Right kidney (tissue), 1 donor: ENCODE data around the gene LGALS4.
"Not testable (repeated sequence)": the region's sequence is repeated elsewhere in the genome, so short reads cannot be mapped to it uniquely, and the experiment has no call there.

Experiments
- DNase-seq: peaks from one replicate; pipeline ENCODE4 v3.0.0-alpha.2; 2016

LGALS4 gene

GRCh38 chr19:38843175-38843758 is 30.5 kb upstream of the LGALS4 start:
- DNase-seq = no peak

- DNase-seq = no peak
Measured at GRCh38 chr19:38842439-38843174, 29.9 kb upstream of the LGALS4 start.

DNA sequence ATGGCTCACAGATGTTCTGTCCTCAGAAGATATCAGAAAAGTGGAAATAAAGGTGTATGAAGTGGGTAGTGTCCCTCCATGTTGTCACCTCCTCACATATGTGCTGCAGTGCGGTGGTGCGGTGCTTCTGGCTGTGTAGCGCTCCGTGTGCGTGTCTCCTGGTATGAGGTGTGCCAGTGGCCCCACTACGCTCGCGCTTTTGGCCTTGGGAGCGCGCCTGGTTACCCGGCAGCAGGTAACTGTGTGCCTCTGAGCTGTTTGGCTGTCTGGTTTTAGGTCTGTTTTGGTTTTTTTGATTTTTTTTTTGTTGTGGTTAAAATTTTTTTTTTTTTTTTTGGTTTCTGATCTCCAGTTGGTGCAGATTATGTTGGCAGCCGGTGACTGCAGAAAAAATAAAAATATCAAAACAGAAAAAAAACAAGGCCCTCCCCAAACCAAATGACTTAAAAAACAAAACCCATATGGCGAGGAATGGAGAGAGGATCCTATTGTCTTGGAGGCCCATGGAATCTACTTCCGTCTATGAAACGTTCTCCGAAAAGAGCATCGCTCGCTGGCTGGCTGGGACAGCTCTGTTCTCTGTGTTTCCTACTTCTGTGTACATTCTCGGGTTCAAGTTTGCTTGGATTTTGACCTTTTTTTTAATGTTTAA is 29.2 kb upstream of the LGALS4 start:
- no peak for DNase-seq

GRCh38 chr19:38841180-38841766 is 28.5 kb upstream of the LGALS4 start:
- DNase-seq = no peak

DNA sequence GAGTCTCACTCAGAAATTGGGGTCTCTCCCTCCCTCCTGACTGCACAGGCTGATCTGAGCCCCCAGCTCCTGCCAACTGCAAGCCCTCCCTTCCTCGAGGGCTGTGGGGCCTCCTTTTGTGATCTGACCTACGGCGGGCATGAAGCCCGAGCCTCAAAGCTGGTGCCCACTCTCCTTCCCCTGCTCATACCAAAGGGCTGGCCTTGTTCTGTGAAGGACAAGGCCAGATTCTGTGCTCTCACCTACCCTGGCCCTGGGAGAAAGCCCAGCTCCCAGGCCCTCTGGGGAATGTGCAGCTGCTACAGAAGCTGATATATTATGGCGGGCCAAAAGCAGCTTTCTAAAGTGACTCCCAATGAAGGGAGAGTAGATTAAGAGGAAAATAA is 27.8 kb upstream of the LGALS4 start:
- no peak for DNase-seq

DNA sequence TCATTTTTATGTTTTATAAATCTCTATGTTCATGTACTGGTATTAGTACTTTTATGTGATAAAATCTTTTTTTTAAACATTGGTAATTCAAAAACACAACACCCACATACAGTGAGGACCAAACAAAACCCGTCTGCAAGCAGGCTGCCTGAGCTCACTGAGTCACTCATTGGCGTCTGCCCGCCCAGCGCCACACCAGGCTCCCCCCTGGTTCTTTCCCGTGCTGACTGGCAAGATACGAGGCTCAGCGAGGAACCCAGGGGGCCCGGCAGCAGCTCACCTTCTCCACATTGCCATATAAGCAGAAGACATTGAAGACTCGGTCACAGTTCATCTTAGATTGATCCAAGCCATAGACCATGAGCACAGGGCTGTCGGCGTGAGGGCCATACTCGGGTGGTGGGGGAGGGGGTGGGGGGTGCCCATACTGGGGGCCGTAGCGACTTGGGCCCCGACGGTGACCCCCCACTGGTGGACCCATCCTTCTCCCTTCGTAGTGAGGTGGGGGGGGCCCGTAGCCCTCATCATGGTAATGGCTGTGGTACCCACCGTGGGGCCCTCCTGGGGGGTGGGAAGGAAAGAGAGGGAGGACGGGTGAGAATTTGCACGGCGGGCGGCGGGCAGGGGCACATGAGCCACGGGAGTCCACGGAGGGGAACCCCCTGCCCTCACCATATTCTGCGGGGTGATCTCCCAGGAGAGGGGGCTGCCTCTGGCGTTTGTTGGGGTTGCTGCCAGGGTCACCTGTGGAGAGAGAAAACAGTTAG is 27.3 kb upstream of the LGALS4 start:
- no peak for DNase-seq

DNA sequence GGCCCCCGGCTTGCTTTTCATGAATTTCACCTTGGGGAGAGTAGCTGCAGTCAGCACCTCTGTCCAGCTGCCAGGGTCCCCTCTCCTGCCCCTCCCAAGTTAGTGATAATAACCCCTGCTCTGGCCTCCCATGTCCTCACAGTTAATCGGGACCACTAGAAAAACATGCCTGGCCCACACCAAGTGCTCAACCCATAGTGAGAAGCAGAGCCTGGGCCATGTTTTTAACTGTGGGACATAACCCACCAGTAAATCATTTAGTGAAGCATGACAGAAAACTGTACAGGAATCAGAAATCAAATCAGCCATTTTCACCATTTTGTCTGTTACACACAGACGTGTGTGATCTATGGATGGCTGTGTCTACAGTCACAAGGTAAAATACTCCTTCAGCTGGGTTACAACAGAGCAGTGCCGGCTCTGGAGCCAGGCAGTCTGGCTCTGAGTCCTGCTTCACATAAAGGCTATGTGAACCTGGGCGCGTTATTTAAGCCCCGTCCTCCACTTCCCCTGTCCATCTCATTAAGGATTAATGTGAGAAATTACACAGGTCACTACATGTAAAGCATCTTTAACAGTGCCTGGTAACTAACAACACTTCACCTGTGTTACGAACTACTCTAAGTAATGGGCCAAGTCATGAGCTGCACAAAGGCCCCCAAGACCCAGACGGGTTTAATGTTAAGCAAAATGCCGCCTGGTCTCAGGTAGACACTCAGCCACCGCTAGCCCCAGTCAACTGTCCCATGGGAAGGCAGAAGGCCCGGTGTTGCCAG is 26.4 kb upstream of the LGALS4 start:
- DNase-seq = no peak

- no peak for DNase-seq
Measured at GRCh38 chr19:38838208-38838985, 25.7 kb upstream of the LGALS4 start.

DNA sequence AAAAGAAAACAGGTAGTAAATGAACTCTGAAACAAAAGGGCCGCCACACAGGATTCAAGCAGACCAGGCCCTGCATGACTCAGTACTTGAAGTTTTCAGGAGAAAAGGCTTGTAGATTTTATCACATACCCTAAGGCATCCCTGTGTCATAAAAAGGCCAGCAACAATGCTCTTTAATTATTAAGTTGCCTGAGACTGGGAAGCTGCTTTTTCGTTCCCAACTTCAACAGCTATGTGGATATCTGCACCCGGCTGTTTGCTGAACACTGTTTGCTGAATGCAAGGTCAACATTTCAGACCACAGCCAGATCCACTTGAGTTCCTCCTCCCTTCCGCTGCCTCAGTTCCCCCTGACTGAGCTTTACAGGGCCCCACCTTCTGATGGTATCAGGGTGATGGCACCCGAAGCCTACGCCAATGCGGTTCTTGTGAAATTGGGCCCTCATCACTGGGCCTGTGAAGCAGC is 24.9 kb upstream of the LGALS4 start:
- DNase-seq = no peak

- no peak for DNase-seq
Measured at GRCh38 chr19:38836983-38837626, 24.4 kb upstream of the LGALS4 start.

- no peak for DNase-seq
Measured at GRCh38 chr19:38836159-38836982, 23.6 kb upstream of the LGALS4 start.

DNA sequence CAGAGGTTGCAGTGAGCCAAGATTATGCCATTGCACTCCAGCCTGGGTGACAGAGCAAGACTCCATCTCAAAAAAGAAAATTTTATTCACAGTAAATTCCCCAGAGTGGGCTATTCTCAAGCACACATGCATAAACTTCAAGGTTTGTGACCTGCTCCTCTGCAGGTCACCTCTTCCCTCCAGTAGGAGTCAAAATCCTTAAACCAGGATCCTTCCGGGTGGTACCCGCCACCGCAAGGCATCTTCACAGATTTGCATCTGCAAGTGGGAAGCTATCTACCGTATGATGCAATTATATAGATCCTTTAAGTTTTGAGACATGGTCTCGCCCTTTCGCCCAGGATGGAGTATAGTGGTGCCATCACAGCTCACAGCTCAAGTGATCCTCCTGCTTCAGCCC is 21.8 kb upstream of the LGALS4 start:
- DNase-seq = no peak

DNA sequence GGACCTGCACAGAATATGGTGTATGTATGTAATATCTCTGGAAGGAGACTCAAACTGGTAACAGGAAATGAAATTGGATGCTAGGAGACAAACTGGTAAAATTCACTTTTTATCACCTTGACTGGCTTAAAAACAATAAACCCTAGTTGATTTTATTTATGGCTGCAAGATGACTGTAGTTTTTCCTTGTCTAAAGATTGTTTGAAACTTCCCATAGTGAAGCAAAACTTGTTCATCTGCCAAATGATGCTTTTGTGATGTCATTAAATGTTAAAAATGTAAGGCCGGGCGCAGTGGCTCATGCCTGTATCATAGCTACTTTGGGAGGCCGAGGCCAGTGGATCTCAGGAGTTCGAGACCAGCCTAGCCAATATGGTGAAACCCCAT is 21.4 kb upstream of the LGALS4 start:
- DNase-seq = no peak

DNA sequence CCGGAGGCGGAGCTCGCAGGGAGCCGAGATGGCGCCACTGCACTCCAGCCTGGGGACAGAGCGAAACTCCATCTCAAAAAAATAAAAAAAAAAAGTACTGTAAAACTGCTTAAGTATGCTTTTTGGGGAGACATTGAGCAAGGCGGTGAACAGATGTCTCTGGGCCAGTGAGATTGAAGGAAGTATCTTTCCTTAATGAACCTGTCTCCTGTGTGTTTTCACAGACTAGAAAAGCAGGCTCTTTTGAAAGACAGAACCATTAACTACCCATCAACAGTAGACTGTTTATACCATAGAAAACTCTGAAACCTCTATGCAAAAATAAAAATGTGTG is 20.3 kb upstream of the LGALS4 start:
- no peak for DNase-seq

GRCh38 chr19:38831142-38831605 is 18.4 kb upstream of the LGALS4 start:
- no peak for DNase-seq

GRCh38 chr19:38830039-38830733 is 17.4 kb upstream of the LGALS4 start:
- no peak for DNase-seq

DNA sequence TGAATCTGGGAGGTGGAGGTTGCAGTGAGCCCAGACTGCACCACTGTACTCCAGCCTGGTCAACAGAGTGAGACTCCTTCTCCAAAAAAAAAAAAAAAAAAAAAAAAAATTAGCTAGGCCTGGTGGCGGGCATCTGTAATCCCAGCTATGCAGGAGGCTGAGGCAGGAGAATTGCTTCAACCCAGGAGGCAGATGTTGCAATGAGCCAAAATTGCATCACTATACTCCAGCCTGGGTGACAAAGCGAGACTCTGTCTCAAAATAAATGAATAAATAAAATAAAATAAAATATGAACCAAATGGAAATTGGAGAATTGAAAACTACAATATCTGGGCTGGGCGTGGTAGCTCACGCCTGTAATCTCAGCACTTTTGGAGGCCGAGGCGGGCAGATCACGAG is 16.5 kb upstream of the LGALS4 start:
- DNase-seq = not testable (repeated sequence)

GRCh38 chr19:38826856-38827551 is 14.3 kb upstream of the LGALS4 start:
- DNase-seq = no peak
